ENCODE data around the gene IGSF9.

The IGSF9 gene

GRCh38 chr1:159991513-159991912 lies 46.1 kb upstream of the IGSF9 start:
- H3K4me3 ChIP-seq (ENCODE audit: low read length): peak overlapping the region; percentile 46
- no peaks in the 10 kb centered on the region for H3K79me2 ChIP-seq (ENCODE audit: low read length)
- H3K27me3 ChIP-seq (ENCODE audit: low read depth, low read length): peaks cover 19% of the 10 kb centered on the region; the same call in 1 of the 2 replicates
- H3K36me3 ChIP-seq (replicated peaks; ENCODE audit: low read depth, low read length): no peaks in the 10 kb centered on the region
- H3K4me1 ChIP-seq (ENCODE audit: low read length): peaks cover 8% of the 10 kb centered on the region
- H3K27ac ChIP-seq (ENCODE audit: low read length): no peak overlapping the region
- peak overlapping the region; percentile 53 for H3K4me2 ChIP-seq (ENCODE audit: low read length)
- 0 out of 2 replicates have a peak overlapping the region, but pooled peaks have one; percentile 12 for H3K9ac ChIP-seq (ENCODE audit: low read length)
- H2AFZ ChIP-seq (ENCODE audit: low read depth, low read length): peak overlapping the region; percentile 86
- H3K9me3 ChIP-seq (ENCODE audit: insufficient read depth, low read length): no peaks in the 10 kb centered on the region
- no peaks in the 10 kb centered on the region for H4K20me1 ChIP-seq (ENCODE audit: insufficient read depth, low read length)
- TF ChIP-seq EZH2phosphoT487 (IDR thresholded peaks at IDR 0.05; ENCODE audit: low read depth): no peak
- TF ChIP-seq, protein P1, sequence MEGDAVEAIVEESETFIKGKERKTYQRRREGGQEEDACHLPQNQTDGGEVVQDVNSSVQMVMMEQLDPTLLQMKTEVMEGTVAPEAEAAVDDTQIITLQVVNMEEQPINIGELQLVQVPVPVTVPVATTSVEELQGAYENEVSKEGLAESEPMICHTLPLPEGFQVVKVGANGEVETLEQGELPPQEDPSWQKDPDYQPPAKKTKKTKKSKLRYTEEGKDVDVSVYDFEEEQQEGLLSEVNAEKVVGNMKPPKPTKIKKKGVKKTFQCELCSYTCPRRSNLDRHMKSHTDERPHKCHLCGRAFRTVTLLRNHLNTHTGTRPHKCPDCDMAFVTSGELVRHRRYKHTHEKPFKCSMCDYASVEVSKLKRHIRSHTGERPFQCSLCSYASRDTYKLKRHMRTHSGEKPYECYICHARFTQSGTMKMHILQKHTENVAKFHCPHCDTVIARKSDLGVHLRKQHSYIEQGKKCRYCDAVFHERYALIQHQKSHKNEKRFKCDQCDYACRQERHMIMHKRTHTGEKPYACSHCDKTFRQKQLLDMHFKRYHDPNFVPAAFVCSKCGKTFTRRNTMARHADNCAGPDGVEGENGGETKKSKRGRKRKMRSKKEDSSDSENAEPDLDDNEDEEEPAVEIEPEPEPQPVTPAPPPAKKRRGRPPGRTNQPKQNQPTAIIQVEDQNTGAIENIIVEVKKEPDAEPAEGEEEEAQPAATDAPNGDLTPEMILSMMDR (IDR thresholded peaks at IDR 0.05; ENCODE audit: low read depth, low read length): no peak

DNA sequence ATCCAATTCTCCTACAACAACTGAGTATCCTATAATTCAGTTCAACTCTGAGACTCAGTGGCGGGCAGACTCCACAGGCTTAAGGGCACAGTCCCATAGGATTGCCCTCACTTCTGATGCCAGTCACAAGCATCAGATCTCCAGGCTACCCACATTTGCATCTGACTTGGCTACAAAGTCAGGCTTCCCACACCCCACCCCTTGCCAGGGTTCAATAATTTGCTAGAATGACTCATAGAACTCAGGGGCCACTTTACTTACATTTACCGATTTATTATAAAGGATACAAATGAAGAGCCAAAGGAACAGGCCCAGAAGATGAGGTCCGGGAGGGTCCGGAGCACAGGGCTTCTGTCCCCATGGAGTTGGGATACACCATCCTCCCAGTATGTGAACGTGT lies 44.6 kb upstream of the IGSF9 start:
- Histone ChIP-seq H4K20me1 (ENCODE audit: insufficient read depth, low read length) (no peaks in the 10 kb centered on the region), H3K4me3 (ENCODE audit: low read length) (no peak overlapping the region), H3K79me2 (ENCODE audit: low read length) (no peaks in the 10 kb centered on the region), H3K9ac (ENCODE audit: low read length) (no peak overlapping the region), H3K4me2 (ENCODE audit: low read length) (no peak overlapping the region), H3K4me1 (ENCODE audit: low read length) (peaks cover 8% of the 10 kb centered on the region), H3K27ac (ENCODE audit: low read length) (no peak overlapping the region), H3K36me3 (replicated peaks; ENCODE audit: low read depth, low read length) (no peaks in the 10 kb centered on the region), H2AFZ (ENCODE audit: low read depth, low read length) (no peak overlapping the region), H3K9me3 (ENCODE audit: insufficient read depth, low read length) (no peaks in the 10 kb centered on the region), H3K27me3 (ENCODE audit: low read depth, low read length) (peaks cover 21% of the 10 kb centered on the region; the same call in 1 of the 2 replicates)
- TF ChIP-seq, protein P1 (IDR thresholded peaks at IDR 0.05; ENCODE audit: low read depth, low read length): no peak
- TF ChIP-seq EZH2phosphoT487 (IDR thresholded peaks at IDR 0.05; ENCODE audit: low read depth): no peak

- no peaks in the 10 kb centered on the region for H3K36me3 ChIP-seq (replicated peaks; ENCODE audit: low read depth, low read length)
Observed at GRCh38 chr1:159989581-159989980, 44.2 kb upstream of the IGSF9 start.

DNA sequence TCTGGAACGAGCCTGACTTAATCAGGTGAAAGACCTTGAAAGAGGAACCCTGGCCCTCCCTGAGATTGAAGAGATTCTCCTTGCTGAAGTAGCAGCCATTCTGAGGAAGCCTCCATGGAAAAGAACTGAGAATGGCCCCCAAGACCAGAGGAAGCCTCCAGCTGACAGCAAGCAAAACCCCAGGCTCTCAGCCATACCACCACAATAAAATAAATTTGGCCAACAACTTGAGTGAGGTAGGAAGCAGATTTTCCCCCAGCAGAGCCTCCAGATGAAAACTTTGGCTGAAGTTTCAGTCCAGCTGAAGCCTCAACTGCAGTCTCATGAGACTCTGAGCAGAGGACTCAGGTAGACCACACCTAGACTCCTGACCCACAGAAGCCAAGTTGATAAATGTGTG lies 42.6 kb upstream of the IGSF9 start:
- Histone ChIP-seq H3K27me3 (ENCODE audit: low read depth, low read length) (peaks cover 32% of the 10 kb centered on the region), H3K4me3 (ENCODE audit: low read length) (no peak overlapping the region), H3K4me1 (ENCODE audit: low read length) (peaks cover 8% of the 10 kb centered on the region), H4K20me1 (ENCODE audit: insufficient read depth, low read length) (no peaks in the 10 kb centered on the region), H3K4me2 (ENCODE audit: low read length) (no peak overlapping the region), H3K79me2 (ENCODE audit: low read length) (no peaks in the 10 kb centered on the region), H3K9ac (ENCODE audit: low read length) (no peak overlapping the region), H3K9me3 (ENCODE audit: insufficient read depth, low read length) (no peaks in the 10 kb centered on the region), H3K27ac (ENCODE audit: low read length) (no peak overlapping the region), H2AFZ (ENCODE audit: low read depth, low read length) (no peak overlapping the region), H3K36me3 (replicated peaks; ENCODE audit: low read depth, low read length) (no peaks in the 10 kb centered on the region)
- TF ChIP-seq, protein P1 (IDR thresholded peaks at IDR 0.05; ENCODE audit: low read depth, low read length): no peak
- no peak for TF ChIP-seq EZH2phosphoT487 (IDR thresholded peaks at IDR 0.05; ENCODE audit: low read depth)

More at GRCh38 chr1:159989581-159989980, 44.2 kb upstream of the IGSF9 start:
- Histone ChIP-seq H3K79me2 (ENCODE audit: low read length) (no peaks in the 10 kb centered on the region), H3K4me1 (ENCODE audit: low read length) (peaks cover 8% of the 10 kb centered on the region), H3K4me2 (ENCODE audit: low read length) (no peak overlapping the region), H4K20me1 (ENCODE audit: insufficient read depth, low read length) (no peaks in the 10 kb centered on the region), H2AFZ (ENCODE audit: low read depth, low read length) (no peak overlapping the region), H3K27ac (ENCODE audit: low read length) (no peak overlapping the region), H3K9ac (ENCODE audit: low read length) (no peak overlapping the region), H3K27me3 (ENCODE audit: low read depth, low read length) (peaks cover 21% of the 10 kb centered on the region; the same call in 1 of the 2 replicates), H3K9me3 (ENCODE audit: insufficient read depth, low read length) (no peaks in the 10 kb centered on the region), H3K4me3 (ENCODE audit: low read length) (no peak overlapping the region)
- TF ChIP-seq, protein P1 (IDR thresholded peaks at IDR 0.05; ENCODE audit: low read depth, low read length): no peak
- TF ChIP-seq EZH2phosphoT487 (IDR thresholded peaks at IDR 0.05; ENCODE audit: low read depth): no peak
